ENCODE results near the gene PTPN7. TPM values are rescaled to one million over a fixed set of nuclear protein-coding genes. Genes with fewer than 3 reads are reported as not detected.

Gene PTPN7
- total RNA-seq, 1 donor from 2014 or later: 0.75 TPM

DNA sequence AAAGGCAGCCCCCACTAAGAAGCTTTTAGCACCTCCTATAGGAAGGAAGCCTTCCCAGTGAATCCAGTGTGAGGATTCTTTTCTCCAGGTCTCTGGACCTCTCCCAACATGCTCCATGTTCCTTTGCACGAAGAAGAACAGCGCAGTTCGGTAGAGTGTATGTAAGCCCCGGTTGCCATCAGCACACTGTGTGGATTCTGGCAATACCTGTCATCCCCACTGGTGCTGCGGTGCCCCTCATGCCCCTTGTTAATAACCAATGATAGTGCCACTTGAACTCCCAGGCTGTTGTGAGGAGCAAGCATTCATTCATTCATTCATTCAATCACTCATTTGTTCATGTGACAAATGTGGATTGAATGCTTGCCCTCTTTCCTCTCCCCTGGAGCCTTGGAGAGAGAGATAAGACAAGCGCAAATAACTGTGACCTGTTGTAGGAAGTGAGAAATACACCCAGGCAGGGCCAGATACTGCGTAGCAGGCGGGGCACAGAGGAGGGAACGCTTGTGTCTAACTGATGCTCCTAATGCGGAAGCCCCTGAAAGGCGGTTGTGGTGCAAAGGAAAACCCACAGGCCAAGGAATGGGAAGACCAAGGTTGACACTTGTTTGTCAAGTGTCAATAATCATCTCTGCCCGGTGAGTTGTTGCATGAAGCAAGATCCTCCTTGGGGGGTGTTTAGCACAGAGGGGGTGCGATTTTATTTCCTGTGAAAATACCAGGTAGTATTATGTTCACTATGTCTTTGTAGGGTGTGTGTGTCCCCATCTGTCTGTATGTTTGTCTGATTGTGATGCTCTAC lies 43.0 kb upstream of the PTPN7 start:
- no peak overlapping the region for H3K27ac ChIP-seq (ENCODE audit: low read depth, low read length)
- no peaks in the 10 kb centered on the region for H3K36me3 ChIP-seq (ENCODE audit: insufficient read depth, low read length)
- H4K20me1 ChIP-seq (ENCODE audit: insufficient read depth, low read length): no peaks in the 10 kb centered on the region
- H3K4me2 ChIP-seq (ENCODE audit: low read length): no peak overlapping the region
- TF ChIP-seq EZH2 (IDR thresholded peaks at IDR 0.05; ENCODE audit: insufficient read depth, low read length): no peak
- TF ChIP-seq, protein P1, sequence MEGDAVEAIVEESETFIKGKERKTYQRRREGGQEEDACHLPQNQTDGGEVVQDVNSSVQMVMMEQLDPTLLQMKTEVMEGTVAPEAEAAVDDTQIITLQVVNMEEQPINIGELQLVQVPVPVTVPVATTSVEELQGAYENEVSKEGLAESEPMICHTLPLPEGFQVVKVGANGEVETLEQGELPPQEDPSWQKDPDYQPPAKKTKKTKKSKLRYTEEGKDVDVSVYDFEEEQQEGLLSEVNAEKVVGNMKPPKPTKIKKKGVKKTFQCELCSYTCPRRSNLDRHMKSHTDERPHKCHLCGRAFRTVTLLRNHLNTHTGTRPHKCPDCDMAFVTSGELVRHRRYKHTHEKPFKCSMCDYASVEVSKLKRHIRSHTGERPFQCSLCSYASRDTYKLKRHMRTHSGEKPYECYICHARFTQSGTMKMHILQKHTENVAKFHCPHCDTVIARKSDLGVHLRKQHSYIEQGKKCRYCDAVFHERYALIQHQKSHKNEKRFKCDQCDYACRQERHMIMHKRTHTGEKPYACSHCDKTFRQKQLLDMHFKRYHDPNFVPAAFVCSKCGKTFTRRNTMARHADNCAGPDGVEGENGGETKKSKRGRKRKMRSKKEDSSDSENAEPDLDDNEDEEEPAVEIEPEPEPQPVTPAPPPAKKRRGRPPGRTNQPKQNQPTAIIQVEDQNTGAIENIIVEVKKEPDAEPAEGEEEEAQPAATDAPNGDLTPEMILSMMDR (IDR thresholded peaks at IDR 0.05; ENCODE audit: insufficient read depth, low read depth, low read length): no peak
- H3K9me3 Mint-ChIP-seq (ENCODE audit: unreplicated experiment): no peaks in the 10 kb centered on the region
- no peak overlapping the region for H3K4me3 ChIP-seq (ENCODE audit: insufficient read depth, low read depth, low read length)
- no peaks in the 10 kb centered on the region for H3K79me2 ChIP-seq (ENCODE audit: insufficient read depth, low read length)
- no peak overlapping the region for H2AFZ ChIP-seq (ENCODE audit: low read depth, low read length)
- H3K27ac Mint-ChIP-seq (ENCODE audit: unreplicated experiment): no peak overlapping the region
- peaks cover 4% of the 10 kb centered on the region for H3K4me1 Mint-ChIP-seq (ENCODE audit: low read depth, unreplicated experiment)
- H3K27me3 ChIP-seq (ENCODE audit: insufficient read depth, low read length): peaks cover 13% of the 10 kb centered on the region
- H3K9ac ChIP-seq (ENCODE audit: low read length): no peak overlapping the region
- peaks cover 2% of the 10 kb centered on the region for H3K36me3 Mint-ChIP-seq (ENCODE audit: low read depth, unreplicated experiment)
- DNase-seq (ENCODE audit: low read depth) (no peak), FAIRE-seq (no peak)
- H3K4me1 ChIP-seq (ENCODE audit: insufficient read depth, low read length): peaks cover 4% of the 10 kb centered on the region
- H3K27me3 Mint-ChIP-seq (ENCODE audit: low read depth, unreplicated experiment): peaks cover 16% of the 10 kb centered on the region
- no peak overlapping the region for H3K4me3 Mint-ChIP-seq (ENCODE audit: unreplicated experiment)
- no peaks in the 10 kb centered on the region for H3K9me3 ChIP-seq (ENCODE audit: insufficient read depth, low read depth, low read length)

DNA sequence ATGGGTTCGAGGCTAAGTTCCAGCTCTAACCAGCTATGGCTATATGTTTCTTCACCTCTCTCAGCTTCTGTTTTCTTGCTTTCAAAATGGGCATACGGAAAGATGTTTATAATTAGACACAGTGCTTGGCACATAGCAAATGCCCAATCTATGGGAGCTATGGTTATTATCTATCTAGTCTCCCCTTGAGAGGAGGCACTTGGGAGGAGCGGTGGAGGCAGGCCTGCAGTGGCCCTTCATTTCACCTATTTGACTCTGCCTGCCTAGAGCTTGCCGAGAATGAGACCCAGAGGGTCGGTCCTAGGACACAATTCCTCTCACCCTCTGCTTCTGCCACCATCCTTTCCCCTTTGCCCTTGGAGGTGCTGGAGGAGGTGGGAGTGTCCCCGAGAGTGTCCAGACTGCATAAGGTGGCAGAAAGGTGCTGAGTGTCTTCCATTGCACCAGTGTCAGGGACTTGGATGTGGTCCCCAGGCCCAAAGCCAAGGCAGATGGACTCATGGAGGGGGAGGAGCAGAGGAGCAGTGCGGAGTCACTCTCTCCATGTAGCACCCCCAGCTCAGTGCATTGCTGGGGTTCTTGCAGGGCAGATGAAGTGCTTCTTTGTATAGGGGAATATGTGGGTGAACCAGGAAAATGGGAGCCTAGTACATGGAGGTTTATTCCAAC lies 42.2 kb upstream of the PTPN7 start:
- Histone ChIP-seq H4K20me1 (ENCODE audit: insufficient read depth, low read length) (no peaks in the 10 kb centered on the region), H3K27ac (ENCODE audit: low read depth, low read length) (no peak overlapping the region), H3K9me3 (ENCODE audit: insufficient read depth, low read depth, low read length) (no peaks in the 10 kb centered on the region), H3K36me3 (ENCODE audit: insufficient read depth, low read length) (no peaks in the 10 kb centered on the region), H3K4me1 (ENCODE audit: insufficient read depth, low read length) (peaks cover 4% of the 10 kb centered on the region), H3K9ac (ENCODE audit: low read length) (no peak overlapping the region), H3K4me2 (ENCODE audit: low read length) (no peak overlapping the region), H3K27me3 (ENCODE audit: insufficient read depth, low read length) (peaks cover 12% of the 10 kb centered on the region), H2AFZ (ENCODE audit: low read depth, low read length) (no peak overlapping the region), H3K79me2 (ENCODE audit: insufficient read depth, low read length) (no peaks in the 10 kb centered on the region), H3K4me3 (ENCODE audit: insufficient read depth, low read depth, low read length) (no peak overlapping the region)
- FAIRE-seq (no peak), DNase-seq (ENCODE audit: low read depth) (no peak)
- H3K36me3 Mint-ChIP-seq (ENCODE audit: low read depth, unreplicated experiment): peaks cover 2% of the 10 kb centered on the region
- TF ChIP-seq, protein P1 (IDR thresholded peaks at IDR 0.05; ENCODE audit: insufficient read depth, low read depth, low read length): no peak
- no peak for TF ChIP-seq EZH2 (IDR thresholded peaks at IDR 0.05; ENCODE audit: insufficient read depth, low read length)
- no peak overlapping the region for H3K27ac Mint-ChIP-seq (ENCODE audit: unreplicated experiment)
- peaks cover 18% of the 10 kb centered on the region for H3K27me3 Mint-ChIP-seq (ENCODE audit: low read depth, unreplicated experiment)
- no peaks in the 10 kb centered on the region for H3K9me3 Mint-ChIP-seq (ENCODE audit: unreplicated experiment)
- peaks cover 4% of the 10 kb centered on the region for H3K4me1 Mint-ChIP-seq (ENCODE audit: low read depth, unreplicated experiment)
- no peak overlapping the region for H3K4me3 Mint-ChIP-seq (ENCODE audit: unreplicated experiment)
